OCI-LY3 (cell line): ENCODE measurements around the gene NFIA.

Experiments
- H2AFZ ChIP-seq: fragments of 200-600, 300-600 bp; shearing (Covaris generic); 2 replicates; pipeline ENCODE4 v1.6.0; 2014; ENCODE audit warnings: antibody characterized with exemption, low read depth, low read length
- H3K27ac ChIP-seq: fragments of 200-600, 300-600 bp; sonication (generic); 2 replicates; pipeline ENCODE4 v1.5.1; 2014; ENCODE audit warnings: mild to moderate bottlenecking, low read length, moderate library complexity, mixed read lengths
- H3K27me3 ChIP-seq: fragments of 200-600, 300-600 bp; sonication (generic); 2 replicates; pipeline ENCODE4 v1.6.1; 2014; ENCODE audit warnings: low read depth, low read length, mixed read lengths
- H3K36me3 ChIP-seq: fragments of 200-600, 300-600 bp; sonication (generic); replicated peaks from 2 replicates; pipeline ENCODE3; 2014; ENCODE audit warnings: low read depth, low read length, mixed read lengths
- H3K4me1 ChIP-seq: fragments of 300-600, 200-600 bp; sonication (generic); 2 replicates; pipeline ENCODE4 v1.6.1; 2014; ENCODE audit warnings: low read length, mixed read lengths
- H3K4me2 ChIP-seq: fragments of 200-600, 300-600 bp; sonication (generic); 2 replicates; pipeline ENCODE4 v1.6.1; 2014; ENCODE audit warnings: low read length, mixed read lengths
- H3K4me3 ChIP-seq: fragments of 300-600, 200-600 bp; sonication (generic); 2 replicates; pipeline ENCODE4 v1.5.1; 2014; ENCODE audit warnings: antibody characterized with exemption, mild to moderate bottlenecking, low read length, moderate library complexity
- H3K79me2 ChIP-seq: fragments of 300-600, 200-600 bp; shearing (Covaris generic); 2 replicates; pipeline ENCODE4 v1.6.1; 2014; ENCODE audit warnings: mild to moderate bottlenecking, low read length, mixed read lengths
- H3K9ac ChIP-seq: fragments of 300-600, 200-600 bp; shearing (Covaris generic); 2 replicates; pipeline ENCODE4 v1.6.0; 2014; ENCODE audit warnings: mild to moderate bottlenecking, low read length, moderate library complexity
- H3K9me3 ChIP-seq: fragments of 200-600, 300-600 bp; shearing (Covaris generic); 2 replicates; pipeline ENCODE4 v1.6.1; 2014; ENCODE audit warnings: low read length, mixed read lengths; ENCODE audit not compliant: insufficient read depth
- H4K20me1 ChIP-seq: fragments of 200-600, 300-600 bp; sonication (generic); 2 replicates; pipeline ENCODE4 v1.6.1; 2016; ENCODE audit warnings: low read length, mixed read lengths; ENCODE audit not compliant: insufficient read depth
- EZH2phosphoT487 ChIP-seq: fragments of 200-600 bp; shearing (Covaris generic); IDR thresholded peaks from 2 replicates; pipeline ENCODE4 v1.6.1; 2018; ENCODE audit warnings: antibody characterized with exemption, mixed run types, low read depth
- TF ChIP-seq, protein P1 (sequence below): fragments of 200-600, 300-600 bp; sonication (generic); IDR thresholded peaks from 2 replicates; pipeline ENCODE4 v1.5.1; 2014; ENCODE audit warnings: antibody characterized with exemption, low read length, low read depth

Gene NFIA

DNA sequence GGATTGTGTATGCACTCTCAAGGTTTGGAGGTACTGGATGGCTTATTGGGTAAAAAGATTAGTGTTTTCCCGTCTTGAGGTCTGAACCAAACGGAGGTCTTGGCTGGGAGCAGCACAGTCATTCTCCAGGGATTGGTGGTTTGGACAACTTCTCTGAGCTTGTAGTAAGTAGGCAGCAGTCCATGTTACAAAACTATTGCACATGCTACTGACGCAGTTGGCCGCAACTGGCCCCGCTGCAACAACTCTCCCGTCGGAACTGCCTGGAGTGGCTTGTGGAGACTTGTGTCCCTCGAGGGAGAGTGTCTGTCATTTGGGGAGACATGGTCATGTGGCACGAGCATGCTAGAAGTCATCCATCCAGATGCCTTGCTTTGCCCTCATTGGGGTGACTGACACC lies 366.6 kb downstream of the NFIA start:
- H3K79me2 ChIP-seq, result no peaks in the 10 kb centered on the region
- no peaks in the 10 kb centered on the region for H3K27me3 ChIP-seq
- no peak overlapping the region for H3K27ac ChIP-seq
- TF ChIP-seq, protein P1, sequence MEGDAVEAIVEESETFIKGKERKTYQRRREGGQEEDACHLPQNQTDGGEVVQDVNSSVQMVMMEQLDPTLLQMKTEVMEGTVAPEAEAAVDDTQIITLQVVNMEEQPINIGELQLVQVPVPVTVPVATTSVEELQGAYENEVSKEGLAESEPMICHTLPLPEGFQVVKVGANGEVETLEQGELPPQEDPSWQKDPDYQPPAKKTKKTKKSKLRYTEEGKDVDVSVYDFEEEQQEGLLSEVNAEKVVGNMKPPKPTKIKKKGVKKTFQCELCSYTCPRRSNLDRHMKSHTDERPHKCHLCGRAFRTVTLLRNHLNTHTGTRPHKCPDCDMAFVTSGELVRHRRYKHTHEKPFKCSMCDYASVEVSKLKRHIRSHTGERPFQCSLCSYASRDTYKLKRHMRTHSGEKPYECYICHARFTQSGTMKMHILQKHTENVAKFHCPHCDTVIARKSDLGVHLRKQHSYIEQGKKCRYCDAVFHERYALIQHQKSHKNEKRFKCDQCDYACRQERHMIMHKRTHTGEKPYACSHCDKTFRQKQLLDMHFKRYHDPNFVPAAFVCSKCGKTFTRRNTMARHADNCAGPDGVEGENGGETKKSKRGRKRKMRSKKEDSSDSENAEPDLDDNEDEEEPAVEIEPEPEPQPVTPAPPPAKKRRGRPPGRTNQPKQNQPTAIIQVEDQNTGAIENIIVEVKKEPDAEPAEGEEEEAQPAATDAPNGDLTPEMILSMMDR, result no peak
- H3K4me3 ChIP-seq, result no peak overlapping the region
- no peak overlapping the region for H2AFZ ChIP-seq
- H3K9me3 ChIP-seq, result no peaks in the 10 kb centered on the region
- H4K20me1 ChIP-seq, result no peaks in the 10 kb centered on the region
- no peak overlapping the region for H3K9ac ChIP-seq
- no peaks in the 10 kb centered on the region for H3K4me1 ChIP-seq
- no peak overlapping the region for H3K4me2 ChIP-seq
- H3K36me3 ChIP-seq, result no peaks in the 10 kb centered on the region

DNA sequence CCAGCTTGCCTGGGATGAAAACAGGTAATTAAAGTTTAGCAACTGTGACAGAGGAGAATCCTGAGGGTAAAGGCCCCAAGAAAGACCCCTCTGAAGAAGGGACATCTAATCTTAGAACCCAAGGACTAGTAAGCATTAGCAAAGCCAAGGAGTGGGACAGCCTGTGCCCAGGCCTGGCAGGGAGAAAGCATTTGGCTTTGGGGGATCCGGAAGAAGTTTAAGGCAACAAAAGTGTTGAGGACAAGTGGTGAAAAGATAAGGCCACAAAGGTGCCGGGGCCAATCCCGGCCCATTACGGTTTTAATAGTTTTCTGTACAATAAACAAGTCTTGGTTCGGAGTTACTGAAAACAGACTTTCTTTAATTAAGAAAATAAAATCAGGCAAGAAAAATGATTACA lies 367.0 kb downstream of the NFIA start:
- Histone ChIP-seq H4K20me1 (no peaks in the 10 kb centered on the region), H3K4me2 (no peak overlapping the region), H3K4me3 (no peak overlapping the region), H3K9ac (no peak overlapping the region), H3K9me3 (no peaks in the 10 kb centered on the region), H3K27ac (no peak overlapping the region), H3K27me3 (no peaks in the 10 kb centered on the region), H3K79me2 (no peaks in the 10 kb centered on the region), H2AFZ (no peak overlapping the region), H3K4me1 (no peaks in the 10 kb centered on the region), H3K36me3 (no peaks in the 10 kb centered on the region)
- TF ChIP-seq EZH2phosphoT487, result no peak
- TF ChIP-seq, protein P1, result no peak

DNA sequence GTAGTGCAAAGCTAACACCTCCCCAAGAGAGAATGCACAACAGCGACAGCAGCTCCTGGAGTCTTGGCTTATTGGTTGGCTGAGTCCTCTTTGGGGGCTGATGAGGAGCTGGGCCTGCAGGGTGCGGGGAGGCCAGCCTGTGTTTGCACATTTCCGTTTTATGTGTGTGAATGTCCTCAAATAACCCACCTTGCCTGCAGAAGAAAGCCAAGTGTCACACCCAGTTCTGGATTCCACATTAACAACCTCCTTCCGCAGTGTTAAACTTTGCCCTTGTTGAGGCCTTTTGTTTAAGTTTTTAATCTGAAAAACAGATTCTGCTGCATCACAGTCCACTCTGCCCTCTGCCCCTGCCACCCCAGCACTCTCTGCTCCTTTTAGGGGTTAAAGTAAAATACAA lies 368.1 kb downstream of the NFIA start:
- no peaks in the 10 kb centered on the region for H3K36me3 ChIP-seq
- TF ChIP-seq, protein P1, result no peak
- no peak for TF ChIP-seq EZH2phosphoT487
- H3K27ac ChIP-seq, result no peak overlapping the region
- no peaks in the 10 kb centered on the region for H3K4me1 ChIP-seq
- no peak overlapping the region for H2AFZ ChIP-seq
- H3K4me2 ChIP-seq, result no peak overlapping the region
- H3K9me3 ChIP-seq, result no peaks in the 10 kb centered on the region
- no peaks in the 10 kb centered on the region for H4K20me1 ChIP-seq
- no peaks in the 10 kb centered on the region for H3K27me3 ChIP-seq
- no peak overlapping the region for H3K9ac ChIP-seq
- no peak overlapping the region for H3K4me3 ChIP-seq
- no peaks in the 10 kb centered on the region for H3K79me2 ChIP-seq

DNA sequence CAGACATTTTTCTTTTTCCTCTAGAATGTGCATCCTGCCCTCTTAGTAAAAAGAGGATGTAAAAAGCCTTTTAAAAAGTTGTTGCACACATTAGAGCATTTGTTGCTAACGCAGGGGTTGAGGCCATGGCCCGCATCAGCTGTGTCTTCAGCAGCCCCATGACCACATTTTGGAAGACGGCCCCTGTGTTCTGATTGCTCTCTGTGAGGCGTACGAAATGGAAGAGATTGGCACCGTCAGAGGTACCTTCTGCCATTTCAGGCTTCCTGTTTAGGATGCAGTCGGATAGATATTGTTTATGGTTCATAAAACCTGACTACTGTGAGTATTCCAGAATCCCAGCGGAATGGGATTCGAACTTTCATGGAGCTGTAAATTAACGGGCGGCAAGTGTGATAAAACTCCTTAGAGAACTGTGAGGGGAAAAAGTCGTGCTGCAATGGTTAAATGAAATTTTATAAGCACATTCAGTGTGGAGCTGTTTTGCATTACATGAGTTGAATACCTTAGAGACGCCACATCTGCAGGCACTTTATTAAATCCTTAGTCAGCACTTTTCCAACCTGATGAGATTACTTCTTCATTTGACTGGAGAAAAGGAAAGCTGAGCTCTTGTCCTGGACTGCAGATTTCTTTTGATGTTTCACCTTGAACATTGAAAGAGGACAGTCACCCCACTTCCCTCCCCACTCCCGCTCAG lies 368.7 kb downstream of the NFIA start:
- H3K4me2 ChIP-seq, result no peak overlapping the region
- no peaks in the 10 kb centered on the region for H3K9me3 ChIP-seq
- H3K4me1 ChIP-seq, result no peaks in the 10 kb centered on the region
- H3K27me3 ChIP-seq, result no peaks in the 10 kb centered on the region
- no peak overlapping the region for H3K4me3 ChIP-seq
- no peaks in the 10 kb centered on the region for H3K79me2 ChIP-seq
- no peak overlapping the region for H3K27ac ChIP-seq
- no peak overlapping the region for H2AFZ ChIP-seq
- no peak overlapping the region for H3K9ac ChIP-seq
- no peak for TF ChIP-seq EZH2phosphoT487
- TF ChIP-seq, protein P1, result no peak
- H4K20me1 ChIP-seq, result no peaks in the 10 kb centered on the region
- no peaks in the 10 kb centered on the region for H3K36me3 ChIP-seq
